Calu3 (cell line): ENCODE measurements around the gene RAB3C. TPM values are rescaled to one million over a fixed set of nuclear protein-coding genes. Genes with fewer than 3 reads are reported as not detected.
"Not testable (repeated sequence)": the region's sequence is repeated elsewhere in the genome, so short reads cannot be mapped to it uniquely, and the experiment has no call there.

Experiments used
- Bru-seq: library from RNA; stranded (reverse); fragments of 400-500 nt; gene quantifications from one replicate; lab custom pipeline; 2021; lab: Mats Ljungman, UMichigan
- BruChase-seq, 2 experiments: library from RNA; stranded (reverse); fragments of 400-500 nt; gene quantifications; one replicate each; lab custom pipeline; 2021; lab: Mats Ljungman, UMichigan
- BruUV-seq: library from RNA; stranded (reverse); fragments of 400-500 nt; replicated peaks from 2 replicates; lab custom pipeline; 2021; lab: Mats Ljungman, UMichigan
- CTCF ChIA-PET: fragments of 300-600 bp; sonication (Branson Sonifier 250); formaldehyde crosslinking; loops from one replicate; lab custom pipeline; 2022; ENCODE audit warnings: antibody characterized with exemption; lab: Charles Lee
- DNase-seq: peaks from one replicate; pipeline ENCODE4 v3.0.0; 2022
- H3K27ac Mint-ChIP-seq: one replicate; pipeline ENCODE4 v1.8.0; 2022; ENCODE audit warnings: mixed read lengths; ENCODE audit not compliant: unreplicated experiment
- H3K27me3 Mint-ChIP-seq: one replicate; pipeline ENCODE4 v1.8.0; 2022; ENCODE audit warnings: mixed read lengths; ENCODE audit not compliant: unreplicated experiment
- H3K36me3 Mint-ChIP-seq: one replicate; pipeline ENCODE4 v1.8.0; 2022; ENCODE audit warnings: mild to moderate bottlenecking, moderate library complexity, mixed read lengths; ENCODE audit not compliant: insufficient read depth, unreplicated experiment
- H3K4me1 Mint-ChIP-seq: one replicate; pipeline ENCODE4 v1.8.0; 2022; ENCODE audit warnings: mild to moderate bottlenecking, low read depth, mixed read lengths; ENCODE audit not compliant: unreplicated experiment
- H3K4me3 Mint-ChIP-seq: one replicate; pipeline ENCODE4 v1.8.0; 2022; ENCODE audit warnings: mild to moderate bottlenecking, low read depth, moderate library complexity, mixed read lengths; ENCODE audit not compliant: unreplicated experiment
- H3K9me3 Mint-ChIP-seq: one replicate; pipeline ENCODE4 v1.8.0; 2022; ENCODE audit warnings: low read depth, mixed read lengths; ENCODE audit not compliant: unreplicated experiment
- intact Hi-C: fragments of 100-400 bp; cut with micrococcal nuclease; formaldehyde crosslinking; loops from one replicate; pipeline ENCODE4 v1.10.0; 2022; ENCODE audit not compliant: unreplicated experiment
- long read RNA-seq: library from polyadenylated mRNA; stranded (forward); transcript quantifications from one replicate; pipeline ENCODE4 v2.0.0, GENCODE V29; 2022
- total RNA-seq: library from RNA; stranded (reverse); gene quantifications from 2 replicates; pipeline ENCODE4 v1.2.3, GENCODE V29; 2022
- TF ChIP-seq, protein P1 (sequence below): fragments of 200-600 bp; IDR thresholded peaks from one replicate; pipeline ENCODE4 v1.8.0; 2022; ENCODE audit warnings: antibody characterized with exemption; ENCODE audit not compliant: unreplicated experiment

RAB3C gene, protein sequence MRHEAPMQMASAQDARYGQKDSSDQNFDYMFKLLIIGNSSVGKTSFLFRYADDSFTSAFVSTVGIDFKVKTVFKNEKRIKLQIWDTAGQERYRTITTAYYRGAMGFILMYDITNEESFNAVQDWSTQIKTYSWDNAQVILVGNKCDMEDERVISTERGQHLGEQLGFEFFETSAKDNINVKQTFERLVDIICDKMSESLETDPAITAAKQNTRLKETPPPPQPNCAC
- total RNA-seq (not detected in 2 replicates), Bru-seq, nascent RNA (percentile 2 among the genes with signal in this experiment), BruChase-seq, experiment 1, labeled RNA remaining after a 6-hour chase (percentile 1 among the genes with signal in this experiment), BruChase-seq, experiment 2, labeled RNA remaining after a 2-hour chase (percentile 1 among the genes with signal in this experiment)
- long read RNA-seq, partial matches to known transcripts: 0 of 1 reads
- long read RNA-seq, other reads (novel, unspliced or antisense): 1 of 1 reads

DNA sequence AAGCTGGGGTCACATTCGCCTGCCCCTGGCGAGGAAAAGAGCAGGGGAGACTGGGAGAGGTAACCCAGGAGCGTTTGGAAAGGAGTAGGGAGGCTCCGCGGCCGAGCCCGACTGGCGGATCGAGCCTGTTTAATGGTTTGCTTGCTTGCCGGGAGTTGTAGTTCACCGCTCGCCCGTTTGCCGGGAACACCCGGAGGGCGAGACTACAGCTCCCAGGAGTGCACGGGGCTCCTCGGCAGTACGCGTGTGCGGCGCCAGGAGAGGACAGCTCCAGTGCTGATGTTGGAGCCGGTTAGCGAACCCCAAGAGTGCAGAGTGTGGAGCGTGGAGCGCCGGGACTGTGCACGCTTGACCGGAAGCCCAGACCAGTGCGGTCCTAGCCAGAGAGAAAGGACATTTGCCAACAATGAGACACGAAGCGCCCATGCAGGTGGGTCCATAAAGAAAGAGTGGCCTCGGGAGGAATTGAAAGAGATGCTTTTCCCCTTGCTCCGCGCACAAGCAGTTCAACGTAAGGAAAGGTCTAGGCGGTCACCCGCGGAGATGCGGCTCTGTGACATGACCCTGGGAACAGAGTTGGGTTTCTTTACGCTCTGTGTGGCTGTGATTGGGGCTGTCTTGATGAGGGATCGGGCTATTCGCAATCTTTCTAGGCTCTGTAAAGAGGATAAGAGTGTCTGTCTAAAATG lies at the start of gene RAB3C:
RAB3C (plus strand) TSS at position 273 of the 689 bp plus-strand sequence; CDS start at position 407, 134 bp downstream.
- intact Hi-C loops: no loop called here

DNA sequence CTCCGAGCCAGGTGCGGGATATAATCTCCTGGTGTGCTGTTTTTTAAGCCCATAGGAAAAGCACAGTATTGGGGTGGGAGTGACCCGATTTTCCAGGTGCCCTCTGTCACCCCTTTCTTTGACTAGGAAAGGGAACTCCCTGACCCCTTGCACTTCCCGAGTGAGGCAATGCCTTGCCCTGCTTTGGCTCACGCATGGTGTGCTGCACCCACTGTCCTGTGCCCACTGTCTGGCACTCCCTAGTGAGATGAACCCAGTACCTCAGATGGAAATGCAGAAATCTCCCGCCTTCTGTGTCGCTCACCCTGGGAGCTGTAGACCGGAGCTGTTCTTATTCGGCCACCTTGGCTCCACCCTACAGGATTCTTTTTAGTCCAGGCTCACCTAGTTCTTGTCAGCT lies 40.9 kb upstream of the RAB3C start:
- H3K4me3 Mint-ChIP-seq, CTCF ChIA-PET, H3K36me3 Mint-ChIP-seq, DNase-seq, BruUV-seq, H3K4me1 Mint-ChIP-seq, H3K9me3 Mint-ChIP-seq, H3K27ac Mint-ChIP-seq, intact Hi-C loops: not testable (repeated sequence)
- H3K27me3 Mint-ChIP-seq: peaks cover 33% of the 10 kb centered on the region

More for the DNA sequence above, at the start of gene RAB3C:
- Mint-ChIP-seq H3K4me3 (peak within 1 kb of the TSS; percentile 84), H3K4me1 (peaks cover 21% of the 10 kb centered on the region), H3K36me3 (peaks cover 14% of the 10 kb centered on the region), H3K9me3 (no peaks in the 10 kb centered on the region), H3K27ac (no peak within 1 kb of the TSS), H3K27me3 (peaks cover 41% of the 10 kb centered on the region)
- CTCF ChIA-PET: no interaction called here
- TF ChIP-seq, protein P1, sequence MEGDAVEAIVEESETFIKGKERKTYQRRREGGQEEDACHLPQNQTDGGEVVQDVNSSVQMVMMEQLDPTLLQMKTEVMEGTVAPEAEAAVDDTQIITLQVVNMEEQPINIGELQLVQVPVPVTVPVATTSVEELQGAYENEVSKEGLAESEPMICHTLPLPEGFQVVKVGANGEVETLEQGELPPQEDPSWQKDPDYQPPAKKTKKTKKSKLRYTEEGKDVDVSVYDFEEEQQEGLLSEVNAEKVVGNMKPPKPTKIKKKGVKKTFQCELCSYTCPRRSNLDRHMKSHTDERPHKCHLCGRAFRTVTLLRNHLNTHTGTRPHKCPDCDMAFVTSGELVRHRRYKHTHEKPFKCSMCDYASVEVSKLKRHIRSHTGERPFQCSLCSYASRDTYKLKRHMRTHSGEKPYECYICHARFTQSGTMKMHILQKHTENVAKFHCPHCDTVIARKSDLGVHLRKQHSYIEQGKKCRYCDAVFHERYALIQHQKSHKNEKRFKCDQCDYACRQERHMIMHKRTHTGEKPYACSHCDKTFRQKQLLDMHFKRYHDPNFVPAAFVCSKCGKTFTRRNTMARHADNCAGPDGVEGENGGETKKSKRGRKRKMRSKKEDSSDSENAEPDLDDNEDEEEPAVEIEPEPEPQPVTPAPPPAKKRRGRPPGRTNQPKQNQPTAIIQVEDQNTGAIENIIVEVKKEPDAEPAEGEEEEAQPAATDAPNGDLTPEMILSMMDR: no peak
- DNase-seq: peak; percentile 90
- no TSS peak for BruUV-seq

DNA sequence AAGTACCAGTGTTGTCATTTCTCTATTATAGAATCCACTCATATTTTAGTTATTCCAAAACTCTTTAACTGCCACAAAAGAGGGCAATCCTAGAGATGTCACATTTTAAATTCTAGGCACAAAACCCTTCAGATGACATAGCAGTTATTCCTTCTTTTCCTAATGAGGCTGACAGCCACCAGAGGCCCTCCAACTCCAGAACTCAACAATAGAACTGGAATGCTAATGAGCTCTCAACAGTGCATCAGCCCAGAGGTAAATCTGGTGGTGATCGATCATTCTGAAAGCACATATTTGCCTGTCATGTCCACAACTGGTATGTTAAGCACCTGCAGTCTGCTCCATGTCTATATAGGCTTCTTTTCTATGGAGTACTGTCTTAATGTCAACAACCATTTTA lies 40.2 kb upstream of the RAB3C start:
- Mint-ChIP-seq H3K9me3 (peaks cover 7% of the 10 kb centered on the region), H3K27ac (no peak overlapping the region), H3K27me3 (peaks cover 33% of the 10 kb centered on the region), H3K36me3 (no peaks in the 10 kb centered on the region), H3K4me1 (no peaks in the 10 kb centered on the region), H3K4me3 (no peak overlapping the region)
- BruUV-seq: no TSS peak
- CTCF ChIA-PET: no interaction called here
- TF ChIP-seq, protein P1: no peak
- DNase-seq: no peak
- intact Hi-C loops: no loop called here

DNA sequence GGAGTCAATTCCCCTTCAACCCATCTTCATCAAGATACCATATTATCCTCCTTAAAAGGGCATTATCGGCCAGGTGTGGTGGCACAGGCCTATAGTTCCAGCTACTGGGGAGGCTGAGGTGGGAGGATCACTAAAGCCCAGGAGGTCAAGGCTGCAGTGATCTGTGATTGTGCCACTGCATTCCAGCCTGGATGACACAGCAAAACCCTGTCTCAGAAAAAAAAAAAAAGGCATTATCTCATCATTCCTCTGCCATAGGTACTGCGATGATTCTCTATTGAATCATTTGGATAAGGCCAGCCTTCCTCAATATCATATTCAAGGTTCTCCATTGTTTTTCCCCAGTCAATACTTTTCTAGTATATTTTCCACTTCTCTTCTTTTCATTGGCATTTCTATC lies 39.2 kb upstream of the RAB3C start:
- Mint-ChIP-seq H3K27me3 (peaks cover 28% of the 10 kb centered on the region), H3K9me3 (peaks cover 4% of the 10 kb centered on the region), H3K4me3 (no peak overlapping the region), H3K27ac (no peak overlapping the region), H3K36me3 (no peaks in the 10 kb centered on the region), H3K4me1 (no peaks in the 10 kb centered on the region)
- TF ChIP-seq, protein P1: no peak
- CTCF ChIA-PET: no interaction called here
- DNase-seq: no peak
- intact Hi-C loops: no loop called here
- no TSS peak for BruUV-seq
